ENCODE measurements around the gene LOC101059915.
"Not testable (repeated sequence)": the region's sequence is repeated elsewhere in the genome, so short reads cannot be mapped to it uniquely, and the experiment has no call there.

LOC101059915 gene

GRCh38 chrX:71640002-71640401 lies 27.3 kb upstream of the LOC101059915 start:
- DNase-seq (ENCODE audit: low read depth in 3 of 3), result no peak

GRCh38 chrX:71644406-71644805 lies 22.9 kb upstream of the LOC101059915 start:
- DNase-seq (ENCODE audit: low read depth in 3 of 3), result not testable (repeated sequence)

- no peak for DNase-seq (ENCODE audit: low read depth in 3 of 3)
Observed at GRCh38 chrX:71650333-71650969, 16.9 kb upstream of the LOC101059915 start.

GRCh38 chrX:71652405-71652804 lies 14.9 kb upstream of the LOC101059915 start:
- peak in 1 of 3 experiments; percentile 37 for DNase-seq (ENCODE audit: low read depth in 3 of 3)

GRCh38 chrX:71653344-71653743 lies 14.0 kb upstream of the LOC101059915 start:
- no peak for DNase-seq (ENCODE audit: low read depth in 3 of 3)

GRCh38 chrX:71657267-71657666 lies 10.1 kb upstream of the LOC101059915 start:
- DNase-seq (ENCODE audit: low read depth in 3 of 3), result no peak

GRCh38 chrX:71659342-71659741 lies 8.0 kb upstream of the LOC101059915 start:
- DNase-seq (ENCODE audit: low read depth in 3 of 3), result no peak

GRCh38 chrX:71659959-71660358 lies 7.4 kb upstream of the LOC101059915 start:
- DNase-seq (ENCODE audit: low read depth in 3 of 3), result no peak

GRCh38 chrX:71660562-71661416 lies 6.6 kb upstream of the LOC101059915 start:
- no peak for DNase-seq (ENCODE audit: low read depth in 3 of 3)

- DNase-seq (ENCODE audit: low read depth in 3 of 3), result no peak
Observed at GRCh38 chrX:71661919-71662318, 5.4 kb upstream of the LOC101059915 start.

- not testable (repeated sequence) for DNase-seq (ENCODE audit: low read depth in 3 of 3)
Observed at GRCh38 chrX:71662654-71663053, 4.7 kb upstream of the LOC101059915 start.

- DNase-seq (ENCODE audit: low read depth in 3 of 3), result peak in 2 of 3 experiments; percentile 21 to 43
Observed at GRCh38 chrX:71663238-71663637, 4.1 kb upstream of the LOC101059915 start.

- not testable (repeated sequence) for DNase-seq (ENCODE audit: low read depth in 3 of 3)
Observed at GRCh38 chrX:71664202-71664601, 3.1 kb upstream of the LOC101059915 start.

GRCh38 chrX:71664889-71665491 lies 2.4 kb upstream of the LOC101059915 start:
- DNase-seq (ENCODE audit: low read depth in 3 of 3), result no peak

GRCh38 chrX:71665747-71666146 lies 1.6 kb upstream of the LOC101059915 start:
- DNase-seq (ENCODE audit: low read depth in 3 of 3), result no peak

GRCh38 chrX:71666240-71667223 lies 814 bp upstream of the LOC101059915 start:
- DNase-seq (ENCODE audit: low read depth in 3 of 3), result no peak

GRCh38 chrX:71668248-71668595 lies 876 bp downstream of the LOC101059915 start:
- no peak for DNase-seq (ENCODE audit: low read depth in 3 of 3)

- no peak for DNase-seq (ENCODE audit: low read depth in 3 of 3)
Observed at GRCh38 chrX:71669492-71669891, 2.1 kb downstream of the LOC101059915 start.

- DNase-seq (ENCODE audit: low read depth in 3 of 3), result not testable (repeated sequence)
Observed at GRCh38 chrX:71669947-71670346, 2.6 kb downstream of the LOC101059915 start.

- DNase-seq (ENCODE audit: low read depth in 3 of 3), result peak; percentile 19 to 39 (median 32)
Observed at GRCh38 chrX:71671043-71671780, 3.9 kb downstream of the LOC101059915 start.

GRCh38 chrX:71671938-71672337 lies 4.6 kb downstream of the LOC101059915 start:
- no peak for DNase-seq (ENCODE audit: low read depth in 3 of 3)

Measured in stimulated activated CD4-positive, alpha-beta T cell treated with anti-CD3 and anti-CD28 coated beads, TNF-alpha, amount 100 ng/mL, for 4 hours (primary cell).